Smooth muscle cell of bladder (primary cell): ENCODE measurements around the gene ZSCAN20. TPM values are rescaled to one million over a fixed set of nuclear protein-coding genes. Genes with fewer than 3 reads are reported as not detected.

Source experiments
- total RNA-seq: library from RNA; depleted of rRNA; stranded (reverse); fragments of >200 nt; gene quantifications from 2 replicates; pipeline ENCODE4 v1.2.3, GENCODE V29; 2014

The ZSCAN20 gene
- 8.7 and 11.1 TPM in 2 replicates for total RNA-seq

DNA sequence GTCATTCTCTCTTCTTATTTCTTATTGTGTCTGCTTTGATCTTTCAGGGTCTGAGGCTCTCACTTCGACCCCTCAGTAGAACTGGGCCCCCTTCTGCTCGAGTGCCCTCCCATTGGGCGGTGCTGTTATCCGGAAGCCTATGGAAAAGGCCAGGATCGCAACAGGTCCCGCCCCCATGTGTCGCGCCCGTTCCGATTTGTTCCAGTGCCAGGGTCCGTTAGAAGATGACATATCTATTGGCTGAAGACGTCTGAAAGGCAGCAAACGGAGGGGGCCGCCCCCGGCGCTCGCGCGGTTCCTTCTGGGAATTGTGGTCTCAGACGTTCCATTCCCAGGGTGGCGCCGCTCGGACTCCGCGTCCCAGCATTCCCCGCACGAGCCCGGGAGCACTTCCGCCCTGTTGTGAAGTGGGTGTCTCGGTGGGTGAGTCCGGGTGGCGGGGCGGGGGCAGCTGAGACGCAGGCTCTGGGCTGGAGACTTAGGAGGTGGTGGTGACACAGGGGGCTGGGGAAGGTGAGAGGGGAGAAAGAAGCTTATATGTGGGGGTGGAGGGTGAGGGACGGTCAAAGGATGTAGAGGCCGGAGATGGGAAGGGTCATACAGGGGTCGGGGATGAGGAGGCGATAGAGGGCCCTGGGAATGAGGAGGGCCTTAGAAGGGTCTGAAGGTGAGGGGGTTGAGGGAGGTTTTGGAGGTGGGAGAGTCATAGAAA lies at the start of gene ZSCAN20:
TSS of gene ZSCAN20 (plus strand) at position 377 of the 712 bp plus-strand sequence. CDS start 6,644 bp downstream, outside the sequence.

DNA sequence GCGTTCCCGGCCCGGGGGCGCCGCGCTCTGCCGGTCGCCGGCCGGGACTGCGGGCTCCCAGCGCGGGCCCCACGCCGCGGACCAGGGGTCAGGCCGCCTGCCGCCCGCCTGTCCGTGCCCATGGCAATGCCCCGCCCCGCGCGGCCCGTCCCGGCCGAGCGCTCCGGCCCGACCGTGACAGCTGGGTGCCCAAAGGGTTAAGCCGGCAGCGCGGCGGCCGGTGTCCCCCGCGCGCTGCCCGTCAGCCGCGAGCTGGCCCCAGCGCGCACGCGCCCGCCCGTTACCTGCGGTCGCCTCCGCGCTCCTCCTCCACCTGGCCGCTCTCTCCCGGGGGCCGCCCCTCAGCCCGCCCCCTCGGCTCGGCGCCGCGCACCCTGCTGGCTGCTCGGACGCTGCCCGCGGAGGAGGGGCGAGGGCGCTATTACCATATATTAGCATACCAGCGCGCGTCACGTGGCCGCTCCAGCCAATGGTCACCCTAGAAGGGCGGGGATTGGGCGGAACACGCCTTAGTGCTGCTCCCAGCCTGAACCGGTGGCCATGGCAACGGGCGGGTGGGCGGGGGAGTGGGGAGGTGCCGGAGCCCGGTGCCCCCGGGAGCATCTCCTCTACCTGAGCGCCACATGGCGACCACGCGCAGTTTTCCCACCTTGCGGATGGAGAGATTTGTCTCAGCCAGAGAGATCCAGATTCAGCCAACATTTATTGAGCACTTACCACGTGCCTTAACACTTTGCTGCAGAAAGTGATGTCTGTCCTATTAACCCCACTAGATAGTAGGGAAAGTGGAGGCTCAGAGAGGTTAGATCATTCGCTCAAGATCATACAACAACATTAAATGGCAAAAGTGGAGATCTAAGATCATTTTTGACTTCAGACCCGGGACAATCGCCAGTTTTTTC lies 41.5 kb upstream of the ZSCAN20 start, which contains the start of gene PHC2:
TSS of gene PHC2 (minus strand) at position 404 of the 902 bp plus-strand sequence. CDS start 55,556 bp downstream, outside the sequence.

Other genes with a start within 250 kb of the ZSCAN20 start
- gene ZNF362, start 216.2 kb upstream of the ZSCAN20 start, total RNA-seq, result 2.6 and 4.2 TPM in 2 replicates
- gene A3GALT2, start 151.5 kb upstream of the ZSCAN20 start, total RNA-seq, result not detected in 2 replicates
- gene PHC2, start 41.5 kb upstream of the ZSCAN20 start, total RNA-seq, result 42.2 and 49.4 TPM in 2 replicates